Posterior cingulate gyrus (tissue), 11 donors: ENCODE results near the gene HAUS7.

Source experiments
- DNase-seq, 10 donors: peaks; one replicate each; pipeline versions ENCODE4 v3.0.0 to v3.0.0-alpha.2; 2020 to 2021; ENCODE audit warnings: mixed read lengths in 3 of 10
- intact Hi-C: fragments of 100-400 bp; cut with DNase I; formaldehyde crosslinking; loops from one replicate; pipeline ENCODE4 v1.15.1; 2023

The HAUS7 gene

DNA sequence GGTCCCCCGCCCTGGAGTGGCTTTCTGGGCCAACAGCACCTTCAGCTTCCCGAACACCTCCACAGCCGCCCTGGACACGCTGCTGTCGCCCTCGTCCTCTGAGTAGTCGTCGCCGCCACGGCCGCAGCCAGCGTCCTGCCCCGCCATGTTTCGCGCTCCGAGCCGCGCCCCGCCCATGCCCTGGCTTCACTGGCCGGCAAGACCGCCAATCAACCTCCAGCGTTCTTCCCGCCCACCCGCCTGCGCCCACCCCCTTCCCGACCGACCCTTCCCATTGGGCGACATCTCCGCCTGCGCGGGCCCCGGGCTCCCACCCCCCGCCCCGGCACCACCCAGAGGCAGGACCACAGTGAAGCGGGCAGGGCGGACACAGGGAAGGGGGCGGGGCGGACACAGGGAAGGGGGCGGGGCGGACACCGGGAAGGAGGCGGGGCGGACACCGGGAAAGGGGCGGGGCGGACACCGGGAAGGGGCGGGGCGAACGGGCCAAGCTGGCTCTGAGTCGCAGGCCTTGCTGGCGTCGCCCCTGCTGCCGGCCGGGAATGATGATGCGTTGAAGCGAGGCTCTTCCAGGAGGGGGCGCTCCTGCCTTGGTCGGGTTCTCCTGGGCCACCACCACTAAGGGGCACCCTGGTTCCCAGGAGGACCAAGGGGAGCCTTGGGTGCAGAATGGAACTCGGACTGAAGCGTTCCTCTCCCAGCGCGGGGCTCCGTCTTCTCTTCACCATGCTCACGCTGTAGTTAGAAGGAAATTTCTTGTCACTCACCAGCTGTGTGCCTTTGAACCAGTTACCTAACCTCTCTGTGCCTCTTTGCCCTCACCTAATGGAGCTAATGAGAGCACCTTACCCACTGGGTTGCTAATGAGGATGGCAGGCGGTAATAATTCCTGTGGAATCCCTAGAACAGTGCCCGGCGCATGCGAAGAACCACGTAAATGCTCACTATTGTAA is at the start of gene HAUS7:
TSS of gene HAUS7 (minus strand) at position 166 of the 953 bp plus-strand sequence. CDS start at position 147, 19 bp downstream.
- DNase-seq = peak; percentile 76 to 98 (median 86)
- intact Hi-C loops = loop anchor here (2.0 kb wide), 1 partner anchor 36 kb away; no protein-coding TSS in a partner anchor

GRCh38 chrX:153519569-153520286 is 49.4 kb upstream of the HAUS7 start:
- DNase-seq = no peak
- intact Hi-C loops = no loop called here

DNA sequence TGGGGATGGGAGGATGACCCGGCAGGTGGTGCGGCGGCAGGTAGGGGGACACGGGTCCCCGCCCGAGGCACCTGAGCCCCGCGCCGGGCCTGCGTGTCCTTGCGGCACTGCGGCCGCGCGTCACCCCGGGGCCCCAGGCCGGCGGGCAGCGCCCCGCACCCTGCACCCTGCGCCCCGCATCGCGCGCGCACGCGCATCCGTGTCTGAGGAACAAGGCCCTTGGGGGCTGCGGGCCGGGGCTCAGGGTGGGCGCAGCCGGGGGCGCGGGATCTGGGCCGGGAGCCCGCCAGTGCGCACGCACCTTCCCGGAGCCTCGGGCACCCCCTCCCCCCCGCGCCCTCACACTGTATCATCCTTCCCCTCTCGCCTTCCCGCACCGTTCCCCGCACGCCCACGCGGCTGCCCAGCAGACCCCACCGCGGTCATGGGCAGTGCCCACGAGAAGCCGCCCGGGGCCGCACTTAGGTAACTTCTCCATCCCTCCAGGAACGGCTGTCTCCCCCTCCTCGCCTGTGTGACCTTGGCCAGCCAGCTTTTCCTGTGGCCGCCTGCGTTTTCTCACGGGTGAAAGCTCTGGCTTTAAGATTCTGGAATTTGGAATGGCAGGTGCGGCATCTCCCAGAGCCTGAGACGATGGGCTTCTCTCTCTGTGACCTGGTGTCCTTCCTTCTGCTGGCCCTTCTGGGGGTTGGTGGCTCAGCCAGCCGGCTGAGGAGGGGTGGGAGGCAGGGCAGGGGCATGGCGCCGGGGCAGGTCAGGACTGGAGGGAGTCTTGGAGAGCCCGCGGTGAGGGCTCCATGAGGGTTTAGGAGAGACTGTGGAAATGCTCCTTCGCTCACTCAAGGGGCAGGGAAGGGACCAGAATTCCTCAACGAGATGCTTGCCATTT is 47.8 kb upstream of the HAUS7 start:
- intact Hi-C loops = no loop called here
- DNase-seq = no peak

- intact Hi-C loops = no loop called here
- no peak for DNase-seq
Observed at GRCh38 chrX:153517423-153517822, 47.0 kb upstream of the HAUS7 start, which contains the start of gene ATP2B3. Gene ATP2B3, plus strand, starts transcription at chrX:153517642. Its CDS starts 18,606 bp downstream, at chrX:153536248.

- DNase-seq = no peak
- intact Hi-C loops = no loop called here
Observed at GRCh38 chrX:153516073-153516472, 45.7 kb upstream of the HAUS7 start.

GRCh38 chrX:153515435-153515834 is 45.1 kb upstream of the HAUS7 start:
- DNase-seq = no peak
- intact Hi-C loops = no loop called here

DNA sequence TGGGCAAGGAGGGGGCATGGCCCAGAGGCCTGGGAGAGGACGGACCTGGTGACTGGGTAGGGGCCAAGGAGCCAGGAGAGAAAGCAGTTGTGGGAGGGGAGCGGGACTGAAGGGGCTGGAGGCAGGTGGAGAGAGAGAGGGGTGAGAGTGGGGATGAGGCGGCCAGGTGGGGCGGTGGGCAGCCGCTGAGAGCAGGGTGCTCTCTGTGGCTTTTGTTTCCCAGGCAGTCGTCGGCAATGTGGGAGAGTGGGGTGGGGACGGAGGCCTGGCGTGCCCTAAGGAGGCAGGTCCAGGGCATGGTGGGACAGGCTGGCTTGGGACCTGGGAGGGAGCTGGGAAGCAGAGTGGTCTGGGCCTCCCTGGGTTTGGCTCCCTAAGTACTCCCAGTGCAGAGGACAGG is 43.9 kb upstream of the HAUS7 start:
- intact Hi-C loops = no loop called here

GRCh38 chrX:153513265-153513664 is 42.9 kb upstream of the HAUS7 start:
- intact Hi-C loops = no loop called here
- no peak for DNase-seq

More for the DNA sequence above, 43.9 kb upstream of the HAUS7 start:
- no peak for DNase-seq

DNA sequence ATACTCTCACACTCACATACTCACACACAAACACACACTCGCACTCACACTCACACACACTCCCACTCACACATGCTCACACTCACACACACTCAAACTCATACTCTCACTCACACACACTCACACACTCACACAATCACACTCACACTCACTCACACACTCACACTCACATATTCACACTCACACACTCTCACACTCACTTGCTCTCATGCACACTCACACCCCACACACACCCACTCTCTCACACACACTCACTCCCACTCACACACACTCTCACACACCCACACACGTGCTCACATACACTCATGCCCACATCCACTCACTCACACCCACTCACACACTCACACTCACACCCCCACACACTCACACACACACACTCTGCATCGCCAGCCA is 42.1 kb upstream of the HAUS7 start:
- intact Hi-C loops = no loop called here
- DNase-seq = no peak

GRCh38 chrX:153511784-153512500 is 41.6 kb upstream of the HAUS7 start:
- intact Hi-C loops = no loop called here
- DNase-seq = no peak

DNA sequence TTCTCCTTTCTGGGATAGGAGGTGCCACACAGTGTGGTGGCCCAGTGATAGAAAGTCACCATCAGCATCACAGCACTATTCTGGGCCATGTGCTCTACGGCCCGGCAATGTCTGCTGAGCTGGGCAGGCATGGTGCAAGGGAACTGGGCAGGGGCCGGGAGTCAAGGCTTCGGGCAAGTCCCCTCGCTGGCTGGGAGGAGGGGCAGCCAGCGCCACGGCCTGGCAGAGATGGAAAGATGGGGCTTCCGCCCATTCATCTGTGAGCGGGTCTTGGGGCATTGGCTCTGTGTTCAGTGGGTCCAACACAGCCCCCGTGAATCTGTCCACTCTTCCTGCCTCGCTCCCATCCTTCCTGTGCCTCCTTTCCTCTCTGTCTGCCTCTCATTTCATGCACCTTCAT is 40.0 kb upstream of the HAUS7 start:
- intact Hi-C loops = no loop called here
- DNase-seq = no peak

DNA sequence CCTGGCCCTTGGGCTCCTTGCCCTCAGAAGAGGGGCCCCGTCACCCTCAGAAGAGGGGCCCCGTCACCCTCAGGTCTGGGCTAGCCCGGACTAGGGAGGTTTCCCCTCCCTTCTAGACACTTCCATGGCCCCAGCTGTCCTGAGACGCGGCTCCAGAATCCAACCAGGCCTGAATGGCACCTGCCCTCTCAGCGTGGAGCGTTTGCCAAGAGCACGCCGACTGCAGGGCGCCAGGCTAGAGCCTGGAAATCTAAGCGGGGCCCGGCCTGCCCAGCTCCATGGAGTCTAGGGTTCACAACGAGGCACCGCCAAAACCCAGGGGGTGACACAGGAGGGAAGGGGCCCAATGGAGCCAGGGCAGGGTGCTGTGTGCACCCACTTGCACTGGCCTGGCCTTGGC is 39.2 kb upstream of the HAUS7 start:
- intact Hi-C loops = loop anchor here (10.0 kb wide), 1 partner anchor 555 kb away; no protein-coding TSS in a partner anchor
- no peak for DNase-seq

GRCh38 chrX:153507484-153508178 is 37.3 kb upstream of the HAUS7 start:
- intact Hi-C loops = loop anchor here (2.0 to 10.0 kb wide), 2 partner anchors 37 to 553 kb away; partner anchors contain the start of gene HAUS7
- DNase-seq = peak; percentile 71 to 98 (median 86)

- no peak for DNase-seq
- intact Hi-C loops = loop anchor here (10.0 kb wide), 1 partner anchor 551 kb away; no protein-coding TSS in a partner anchor
Observed at GRCh38 chrX:153505361-153505760, 35.0 kb upstream of the HAUS7 start.

- intact Hi-C loops = loop anchor here (10.0 kb wide), 1 partner anchor 550 kb away; no protein-coding TSS in a partner anchor
- no peak for DNase-seq
Observed at GRCh38 chrX:153504445-153505016, 34.2 kb upstream of the HAUS7 start.

GRCh38 chrX:153502796-153503195 is 32.4 kb upstream of the HAUS7 start:
- intact Hi-C loops = loop anchor here (10.0 kb wide), 1 partner anchor 548 kb away; no protein-coding TSS in a partner anchor
- no peak for DNase-seq

DNA sequence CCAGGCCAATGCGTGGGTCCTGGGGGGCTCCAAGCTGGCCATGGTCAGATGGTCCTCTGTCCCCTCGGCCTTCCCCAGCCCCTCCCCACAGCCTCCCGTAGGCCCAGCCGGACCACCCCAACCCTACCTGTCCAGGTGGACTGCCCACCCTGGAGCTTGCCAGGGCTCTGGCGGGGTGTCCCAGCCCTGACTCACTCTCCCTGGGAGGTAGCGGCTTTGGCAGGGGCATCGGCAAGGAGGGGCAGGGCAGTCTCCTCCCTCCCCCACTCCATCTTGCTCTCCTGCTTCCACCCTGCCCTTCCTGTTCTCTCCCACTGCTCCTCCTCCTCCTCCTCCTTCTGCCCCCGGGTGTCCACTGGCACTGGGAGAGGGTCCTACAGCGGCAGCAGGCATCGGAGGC is 31.8 kb upstream of the HAUS7 start:
- intact Hi-C loops = loop anchor here (10.0 kb wide), 1 partner anchor 547 kb away; no protein-coding TSS in a partner anchor
- DNase-seq = no peak

GRCh38 chrX:153501530-153501929 is 31.2 kb upstream of the HAUS7 start:
- intact Hi-C loops = loop anchor here (10.0 kb wide), 1 partner anchor 547 kb away; no protein-coding TSS in a partner anchor

More at GRCh38 chrX:153501530-153501929, 31.2 kb upstream of the HAUS7 start:
- no peak for DNase-seq
